Measurements from ENCODE around the gene KCNJ12. TPM values are rescaled to one million over a fixed set of nuclear protein-coding genes. Genes with fewer than 3 reads are reported as not detected.

KCNJ12 gene
- total and polyA plus RNA-seq, 2 of the 4 experiments (the other 2 are of a cell fraction) = under 0.01 to 0.10 TPM

DNA sequence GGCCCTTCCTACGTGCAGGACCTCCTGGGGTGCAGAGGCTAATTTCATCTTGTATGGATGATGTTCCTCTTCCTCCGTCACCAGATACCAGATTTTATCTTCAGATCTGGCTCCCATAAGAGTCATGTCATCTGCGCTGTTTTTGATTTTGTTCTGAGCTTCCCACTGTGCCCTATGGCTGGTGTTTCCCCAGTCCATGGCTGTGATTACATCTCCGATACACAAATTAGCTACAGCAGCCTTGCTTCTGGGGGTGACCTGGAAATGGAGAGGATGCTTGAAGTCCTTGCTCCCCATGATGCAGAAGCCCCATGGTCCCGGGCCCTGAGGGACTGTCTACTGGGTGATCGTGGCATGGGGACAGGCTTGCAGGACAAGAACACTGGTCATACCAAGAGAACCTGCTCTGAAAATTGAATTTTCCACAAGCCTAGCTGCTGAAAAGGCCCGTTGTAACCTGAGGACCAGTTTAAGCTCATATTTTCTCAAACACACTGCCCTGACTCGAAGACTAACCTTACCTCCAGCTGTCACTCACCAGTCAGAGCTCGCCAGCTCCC lies 69.0 kb downstream of the KCNJ12 start:
- peaks cover 3% of the 10 kb centered on the region for H3K27me3 ChIP-seq (ENCODE audit: control insufficient read depth, insufficient read depth, low read length)
- no TSS peak for BruUV-seq (replicated peaks)
- ChIA-PET CTCF (no interaction called here), POLR2A (ENCODE audit: unreplicated experiment) (no interaction called here)
- no peak overlapping the region for H3K14ac ChIP-seq (replicated peaks; ENCODE audit: low read depth, low read length)
- H3K4ac ChIP-seq (ENCODE audit: low read depth, low read length) = no peak overlapping the region
- intact Hi-C loops (cut with micrococcal nuclease) = loop anchor here (5.0 kb wide), 1 partner anchor 123 kb away; no protein-coding TSS in a partner anchor
- no peak overlapping the region for H2AK9ac ChIP-seq (replicated peaks; ENCODE audit: low read depth, low read length, poor library complexity)
- no peak overlapping the region for H2AK5ac ChIP-seq (ENCODE audit: low read depth, low read length)
- H3K23ac ChIP-seq (ENCODE audit: low read depth, low read length) = no peak overlapping the region
- ATAC-seq (ENCODE audit: low read depth) = no peak
- dilution Hi-C loops (cut with HindIII; ENCODE audit: low sequenced_read_pairs, unreplicated experiment) = no loop called here
- no peak overlapping the region for H3K4me3 ChIP-seq (ENCODE audit: insufficient read depth, low read depth, low read length)
- H3K27ac ChIP-seq (ENCODE audit: insufficient read depth, low read length) = no peak overlapping the region
- 76% methylated on average over 2 of the region's 9 CpGs; no CpG with 5 or more reads in 1 of the 2 experiments for WGBS, 2 experiments (ENCODE audit: extremely low coverage in 2 of 2, insufficient read length in 1 of 2)
- no peak overlapping the region for H3K4me2 ChIP-seq (ENCODE audit: low read depth, low read length)
- H3K9me1 ChIP-seq (ENCODE audit: insufficient read depth, low read length) = no peaks in the 10 kb centered on the region
- no peaks in the 10 kb centered on the region for H3K36me3 ChIP-seq (ENCODE audit: control insufficient read depth, insufficient read depth, low read length)
- H3K79me1 ChIP-seq (ENCODE audit: low read depth in 1 of 2, low read length in 2 of 2) = no peaks in the 10 kb centered on the region
- in situ Hi-C loops (cut with MboI; ENCODE audit: low sequenced_read_pairs) = no loop called here
- no peak overlapping the region for H2BK20ac ChIP-seq (ENCODE audit: low read depth, low read length)
- H4K91ac ChIP-seq (ENCODE audit: insufficient read depth, low read depth, low read length) = no peak overlapping the region
- H3K9me3 ChIP-seq (ENCODE audit: control insufficient read depth, insufficient read depth, low read length) = peaks cover 1% of the 10 kb centered on the region; the same call in 1 of the 2 replicates
- H3K56ac ChIP-seq (ENCODE audit: extremely low read depth, insufficient read depth, low read length) = no peak overlapping the region
- H3K18ac ChIP-seq (ENCODE audit: low read depth, low read length) = no peak overlapping the region
- no peaks in the 10 kb centered on the region for H3K4me1 ChIP-seq (ENCODE audit: control insufficient read depth, insufficient read depth, low read length)
- H2BK5ac ChIP-seq (ENCODE audit: low read depth, low read length, poor library complexity, severe bottlenecking) = no peak overlapping the region
- no peak overlapping the region for H4K8ac ChIP-seq (ENCODE audit: low read depth in 2 of 2, low read length in 2 of 2)
- H4K20me1 ChIP-seq (ENCODE audit: insufficient read depth, low read length) = no peaks in the 10 kb centered on the region
- H2AFZ ChIP-seq (replicated peaks; ENCODE audit: low read length, poor library complexity) = no peak overlapping the region
- TF ChIP-seq SMC3 (IDR thresholded peaks at IDR 0.05; ENCODE audit: low read depth, low read length) (no peak), BHLHE40 (IDR thresholded peaks at IDR 0.05; ENCODE audit: low read depth, low read length) (no peak), RAD21 (IDR thresholded peaks at IDR 0.05; ENCODE audit: low read length) (no peak), CHD1 (IDR thresholded peaks at IDR 0.05; ENCODE audit: low read depth, low read length) (no peak), MAFK (IDR thresholded peaks at IDR 0.05; ENCODE audit: low read depth, low read length) (no peak), NFE2L2 (IDR thresholded peaks at IDR 0.05; ENCODE audit: low read depth, low read length) (no peak), MXI1 (IDR thresholded peaks at IDR 0.05; ENCODE audit: borderline replicate concordance, low read depth, low read length) (no peak), POLR2A (IDR thresholded peaks at IDR 0.05; ENCODE audit: low read depth, low read length) (no peak), RCOR1 (IDR thresholded peaks at IDR 0.05; ENCODE audit: insufficient replicate concordance, low read length) (no peak), FOS (IDR thresholded peaks at IDR 0.05; ENCODE audit: low read depth, low read length) (no peak), RFX5 (IDR thresholded peaks at IDR 0.05; ENCODE audit: low read depth, low read length) (no peak), MAZ (IDR thresholded peaks at IDR 0.05; ENCODE audit: borderline replicate concordance, low read depth, low read length) (no peak)
- TF ChIP-seq, protein P1, sequence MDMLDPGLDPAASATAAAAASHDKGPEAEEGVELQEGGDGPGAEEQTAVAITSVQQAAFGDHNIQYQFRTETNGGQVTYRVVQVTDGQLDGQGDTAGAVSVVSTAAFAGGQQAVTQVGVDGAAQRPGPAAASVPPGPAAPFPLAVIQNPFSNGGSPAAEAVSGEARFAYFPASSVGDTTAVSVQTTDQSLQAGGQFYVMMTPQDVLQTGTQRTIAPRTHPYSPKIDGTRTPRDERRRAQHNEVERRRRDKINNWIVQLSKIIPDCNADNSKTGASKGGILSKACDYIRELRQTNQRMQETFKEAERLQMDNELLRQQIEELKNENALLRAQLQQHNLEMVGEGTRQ (IDR thresholded peaks at IDR 0.05; ENCODE audit: low read depth, low read length) = no peak
- TF ChIP-seq, protein P2, sequence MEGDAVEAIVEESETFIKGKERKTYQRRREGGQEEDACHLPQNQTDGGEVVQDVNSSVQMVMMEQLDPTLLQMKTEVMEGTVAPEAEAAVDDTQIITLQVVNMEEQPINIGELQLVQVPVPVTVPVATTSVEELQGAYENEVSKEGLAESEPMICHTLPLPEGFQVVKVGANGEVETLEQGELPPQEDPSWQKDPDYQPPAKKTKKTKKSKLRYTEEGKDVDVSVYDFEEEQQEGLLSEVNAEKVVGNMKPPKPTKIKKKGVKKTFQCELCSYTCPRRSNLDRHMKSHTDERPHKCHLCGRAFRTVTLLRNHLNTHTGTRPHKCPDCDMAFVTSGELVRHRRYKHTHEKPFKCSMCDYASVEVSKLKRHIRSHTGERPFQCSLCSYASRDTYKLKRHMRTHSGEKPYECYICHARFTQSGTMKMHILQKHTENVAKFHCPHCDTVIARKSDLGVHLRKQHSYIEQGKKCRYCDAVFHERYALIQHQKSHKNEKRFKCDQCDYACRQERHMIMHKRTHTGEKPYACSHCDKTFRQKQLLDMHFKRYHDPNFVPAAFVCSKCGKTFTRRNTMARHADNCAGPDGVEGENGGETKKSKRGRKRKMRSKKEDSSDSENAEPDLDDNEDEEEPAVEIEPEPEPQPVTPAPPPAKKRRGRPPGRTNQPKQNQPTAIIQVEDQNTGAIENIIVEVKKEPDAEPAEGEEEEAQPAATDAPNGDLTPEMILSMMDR (conservative IDR thresholded peaks at IDR 0.05; ENCODE audit: low read depth, low read length) = no peak
- TF ChIP-seq, protein P3, sequence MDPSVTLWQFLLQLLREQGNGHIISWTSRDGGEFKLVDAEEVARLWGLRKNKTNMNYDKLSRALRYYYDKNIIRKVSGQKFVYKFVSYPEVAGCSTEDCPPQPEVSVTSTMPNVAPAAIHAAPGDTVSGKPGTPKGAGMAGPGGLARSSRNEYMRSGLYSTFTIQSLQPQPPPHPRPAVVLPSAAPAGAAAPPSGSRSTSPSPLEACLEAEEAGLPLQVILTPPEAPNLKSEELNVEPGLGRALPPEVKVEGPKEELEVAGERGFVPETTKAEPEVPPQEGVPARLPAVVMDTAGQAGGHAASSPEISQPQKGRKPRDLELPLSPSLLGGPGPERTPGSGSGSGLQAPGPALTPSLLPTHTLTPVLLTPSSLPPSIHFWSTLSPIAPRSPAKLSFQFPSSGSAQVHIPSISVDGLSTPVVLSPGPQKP (IDR thresholded peaks at IDR 0.05; ENCODE audit: borderline replicate concordance, low read depth, low read length) = no peak
- DNase-seq = no peak
- no peak overlapping the region for H2BK15ac ChIP-seq (ENCODE audit: low read depth, low read length)
- no peak overlapping the region for H2BK120ac ChIP-seq (ENCODE audit: low read depth, low read length)
- no peak overlapping the region for H4K5ac ChIP-seq (ENCODE audit: low read depth, low read length)
- no peak overlapping the region for H3K9ac ChIP-seq (ENCODE audit: low read depth, low read length)
